OCI-LY1 (cell line): Measurements from ENCODE around the gene PLA2G2F.

ENCODE experiments used
- H2AFZ ChIP-seq: fragments of 200-600 bp; sonication (generic), shearing (Covaris generic); 2 replicates; pipeline ENCODE4 v1.6.0; 2014; ENCODE audit warnings: antibody characterized with exemption, mild to moderate bottlenecking, low read length
- H3F3A ChIP-seq: fragments of 200-600 bp; sonication (generic), shearing (Covaris generic); 2 replicates; pipeline ENCODE4 v1.6.0; 2014; ENCODE audit warnings: mild to moderate bottlenecking, antibody characterized with exemption, low read length, moderate library complexity; ENCODE audit not compliant: insufficient read depth
- H3K27ac ChIP-seq: fragments of 200-600 bp; sonication (generic); 2 replicates; pipeline ENCODE4 v1.5.1; 2014; ENCODE audit warnings: low read length, mixed run types, mild to moderate bottlenecking, low read depth; ENCODE audit not compliant: poor library complexity, severe bottlenecking
- H3K27me3 ChIP-seq: fragments of 200-600 bp; sonication (generic); 2 replicates; pipeline ENCODE4 v1.6.0; 2014; ENCODE audit warnings: antibody characterized with exemption, mild to moderate bottlenecking, low read length, moderate library complexity; ENCODE audit not compliant: insufficient read depth
- H3K36me3 ChIP-seq: fragments of 200-600 bp; sonication (generic); 2 replicates; pipeline ENCODE4 v1.6.1; 2014; ENCODE audit warnings: mild to moderate bottlenecking, antibody characterized with exemption, low read length, moderate library complexity, mixed read lengths; ENCODE audit not compliant: insufficient read depth
- H3K4me1 ChIP-seq: fragments of 200-600 bp; sonication (generic); 2 replicates; pipeline ENCODE4 v1.5.1; 2014; ENCODE audit warnings: mild to moderate bottlenecking, low read length, moderate library complexity; ENCODE audit not compliant: insufficient read depth, severe bottlenecking
- H3K4me2 ChIP-seq: fragments of 200-600 bp; sonication (generic), shearing (Covaris generic); 2 replicates; pipeline ENCODE4 v1.6.1; 2014; ENCODE audit warnings: low read length
- H3K4me3 ChIP-seq: fragments of 200-600 bp; sonication (generic); 2 replicates; pipeline ENCODE4 v1.5.1; 2014; ENCODE audit warnings: low read length, low read depth, mild to moderate bottlenecking, mixed read lengths; ENCODE audit not compliant: poor library complexity, severe bottlenecking
- H3K79me2 ChIP-seq: fragments of 200-600 bp; shearing (Covaris generic); 2 replicates; pipeline ENCODE4 v1.6.1; 2016; ENCODE audit warnings: mixed run types, low read length, mixed read lengths; ENCODE audit not compliant: insufficient read depth
- H3K9ac ChIP-seq: fragments of 200-600 bp; sonication (generic), shearing (Covaris generic); 2 replicates; pipeline ENCODE4 v1.6.1; 2014; ENCODE audit warnings: mild to moderate bottlenecking, low read length, mixed read lengths
- H3K9me2 ChIP-seq: fragments of 200-600 bp; sonication (generic), shearing (Covaris generic); 2 replicates; pipeline ENCODE4 v1.6.1; 2014; ENCODE audit warnings: low read depth, mild to moderate bottlenecking, low read length, mixed read lengths
- H3K9me3 ChIP-seq: fragments of 200-600 bp; shearing (Covaris generic); 2 replicates; pipeline ENCODE4 v1.6.1; 2014; ENCODE audit warnings: low read length, mixed read lengths
- H4K20me1 ChIP-seq: fragments of 200-600 bp; sonication (generic), shearing (Covaris generic); 2 replicates; pipeline ENCODE4 v1.6.0; 2016; ENCODE audit warnings: mild to moderate bottlenecking, low read length; ENCODE audit not compliant: insufficient read depth
- CTCF ChIP-seq: fragments of 200-600 bp; sonication (generic), shearing (Covaris generic); IDR thresholded peaks from 2 replicates; pipeline ENCODE4 v1.5.1; 2017; ENCODE audit warnings: mild to moderate bottlenecking, antibody characterized with exemption, low read length, moderate library complexity, mixed read lengths
- EZH2 ChIP-seq: fragments of 200-600 bp; sonication (generic), shearing (Covaris generic); IDR thresholded peaks from 2 replicates; pipeline ENCODE4 v1.8.0; 2017; ENCODE audit warnings: borderline replicate concordance, mixed run types, mild to moderate bottlenecking, antibody characterized with exemption, low read length, moderate library complexity, mixed read lengths

The PLA2G2F gene

GRCh38 chr1:20090641-20091040 is 48.5 kb upstream of the PLA2G2F start:
- no peaks in the 10 kb centered on the region for H3K79me2 ChIP-seq
- H3K4me1 ChIP-seq = no peaks in the 10 kb centered on the region
- no peak overlapping the region for H3K4me2 ChIP-seq
- no peaks in the 10 kb centered on the region for H3K9me3 ChIP-seq
- H3K9me2 ChIP-seq = no peaks in the 10 kb centered on the region
- no peak overlapping the region for H3K27ac ChIP-seq
- no peak overlapping the region for H3K9ac ChIP-seq
- no peak for TF ChIP-seq EZH2
- no peak for TF ChIP-seq CTCF
- H4K20me1 ChIP-seq = no peaks in the 10 kb centered on the region
- no peak overlapping the region for H3K4me3 ChIP-seq
- no peaks in the 10 kb centered on the region for H3F3A ChIP-seq
- no peaks in the 10 kb centered on the region for H3K36me3 ChIP-seq
- H3K27me3 ChIP-seq = no peaks in the 10 kb centered on the region
- H2AFZ ChIP-seq = no peak overlapping the region

GRCh38 chr1:20093303-20093702 is 45.8 kb upstream of the PLA2G2F start:
- Histone ChIP-seq H3K27ac (no peak overlapping the region), H3K79me2 (no peaks in the 10 kb centered on the region), H3K9me2 (no peaks in the 10 kb centered on the region), H3K4me1 (no peaks in the 10 kb centered on the region), H3K9ac (no peak overlapping the region), H4K20me1 (no peaks in the 10 kb centered on the region), H3F3A (no peaks in the 10 kb centered on the region), H3K36me3 (no peaks in the 10 kb centered on the region), H3K4me3 (no peak overlapping the region), H3K27me3 (no peaks in the 10 kb centered on the region), H3K4me2 (no peak overlapping the region), H2AFZ (no peak overlapping the region), H3K9me3 (no peaks in the 10 kb centered on the region)
- TF ChIP-seq CTCF (no peak), EZH2 (no peak)

GRCh38 chr1:20093940-20094391 is 45.2 kb upstream of the PLA2G2F start:
- no peaks in the 10 kb centered on the region for H3K9me2 ChIP-seq
- H3K4me3 ChIP-seq = no peak overlapping the region
- H3K27ac ChIP-seq = no peak overlapping the region
- no peak overlapping the region for H2AFZ ChIP-seq
- no peak for TF ChIP-seq EZH2
- TF ChIP-seq CTCF = no peak
- H4K20me1 ChIP-seq = no peaks in the 10 kb centered on the region
- H3K4me2 ChIP-seq = no peak overlapping the region
- no peak overlapping the region for H3K9ac ChIP-seq
- H3K79me2 ChIP-seq = no peaks in the 10 kb centered on the region
- H3K9me3 ChIP-seq = no peaks in the 10 kb centered on the region
- H3K4me1 ChIP-seq = no peaks in the 10 kb centered on the region
- H3K36me3 ChIP-seq = no peaks in the 10 kb centered on the region
- no peaks in the 10 kb centered on the region for H3K27me3 ChIP-seq
- no peaks in the 10 kb centered on the region for H3F3A ChIP-seq
